Activated CD8-positive, alpha-beta memory T cell treated with anti-CD3 and anti-CD28 coated beads, Interleukin-2, amount 50 U/mL, for 24 hours (primary cell): ENCODE data around the gene SEPTIN1.
"Not testable (repeated sequence)": the region's sequence is repeated elsewhere in the genome, so short reads cannot be mapped to it uniquely, and the experiment has no call there.

ENCODE experiments used
- DNase-seq: peaks from one replicate; pipeline ENCODE4 v3.0.0-alpha.2; 2020; ENCODE audit errors: extremely low read depth

SEPTIN1 gene

GRCh38 chr16:30341971-30342370 is 40.4 kb downstream of the SEPTIN1 start:
- not testable (repeated sequence) for DNase-seq

- DNase-seq, result no peak
Measured at GRCh38 chr16:30340621-30341020, 41.7 kb downstream of the SEPTIN1 start.

GRCh38 chr16:30338715-30339114 is 43.6 kb downstream of the SEPTIN1 start:
- not testable (repeated sequence) for DNase-seq

GRCh38 chr16:30337964-30338357 is 44.4 kb downstream of the SEPTIN1 start:
- not testable (repeated sequence) for DNase-seq

- DNase-seq, result no peak
Measured at GRCh38 chr16:30335598-30336474, 46.5 kb downstream of the SEPTIN1 start.

GRCh38 chr16:30335028-30335597 is 47.2 kb downstream of the SEPTIN1 start:
- peak; percentile 43 for DNase-seq

GRCh38 chr16:30334473-30334989 is 47.8 kb downstream of the SEPTIN1 start:
- peak; percentile 49 for DNase-seq
